ENCODE measurements around the gene DCDC2C. TPM values are rescaled to one million over a fixed set of nuclear protein-coding genes. Genes with fewer than 3 reads are reported as not detected.

Gene DCDC2C
- total RNA-seq, 1 experiment from 2014 or later: not detected

- no peak for TF ChIP-seq POLR2AphosphoS5 (IDR thresholded peaks at IDR 0.05; ENCODE audit: low read depth, low read length)
- no peak overlapping the region for H3K4me3 ChIP-seq (ENCODE audit: low read depth in 2 of 2, low read length in 2 of 2)
- no peaks in the 10 kb centered on the region for H3K9me3 ChIP-seq (ENCODE audit: control insufficient read depth, insufficient read depth, low read depth, low read length)
- H3K27ac ChIP-seq (ENCODE audit: low read length): no peak overlapping the region
- peaks cover 4% of the 10 kb centered on the region; the same call in 1 of the 2 replicates for H3K27me3 ChIP-seq (ENCODE audit: control insufficient read depth, insufficient read depth, low read length)
- in situ Hi-C loops (cut with HindIII; ENCODE audit: low pct_unique_long_range_greater_than_20kb, low sequenced_read_pairs) (no loop called here), intact Hi-C loops (cut with micrococcal nuclease; ENCODE audit: unreplicated experiment) (no loop called here)
- POLR2A ChIA-PET: no interaction called here
- BruUV-seq (replicated peaks): no TSS peak
- DNase-seq (ENCODE audit: low read depth, low spot score) (no peak), ATAC-seq (no peak)
- no peaks in the 10 kb centered on the region for H3K4me1 ChIP-seq (ENCODE audit: control insufficient read depth, insufficient read depth, low read length)
- CTCF ChIA-PET: no interaction called here
- H3K36me3 ChIP-seq (ENCODE audit: control insufficient read depth, insufficient read depth, low read length): no peaks in the 10 kb centered on the region
These were observed 33.7 kb upstream of the DCDC2C start for GRCh38 chr2:3669656-3670055.

- no peaks in the 10 kb centered on the region for H3K9me3 ChIP-seq (ENCODE audit: control insufficient read depth, insufficient read depth, low read depth, low read length)
- ChIA-PET CTCF (no interaction called here), POLR2A (no interaction called here)
- DNase-seq (ENCODE audit: low read depth, low spot score): no peak
- in situ Hi-C loops (cut with HindIII; ENCODE audit: low pct_unique_long_range_greater_than_20kb, low sequenced_read_pairs): no loop called here
- no peak overlapping the region for H3K4me3 ChIP-seq (ENCODE audit: low read depth in 2 of 2, low read length in 2 of 2)
- no peaks in the 10 kb centered on the region for H3K36me3 ChIP-seq (ENCODE audit: control insufficient read depth, insufficient read depth, low read length)
- no peak for ATAC-seq
- no peak overlapping the region for H3K27ac ChIP-seq (ENCODE audit: low read length)
- BruUV-seq (replicated peaks): no TSS peak
- H3K27me3 ChIP-seq (ENCODE audit: control insufficient read depth, insufficient read depth, low read length): peaks cover 4% of the 10 kb centered on the region; the same call in 1 of the 2 replicates
- no peaks in the 10 kb centered on the region for H3K4me1 ChIP-seq (ENCODE audit: control insufficient read depth, insufficient read depth, low read length)
- intact Hi-C loops (cut with micrococcal nuclease; ENCODE audit: unreplicated experiment): no loop called here
- TF ChIP-seq SIN3A (IDR thresholded peaks at IDR 0.05; ENCODE audit: borderline replicate concordance, insufficient read depth, low read depth, low read length): no peak
- TF ChIP-seq TCF7L2 (IDR thresholded peaks at IDR 0.05; ENCODE audit: low read depth, low read length): no peak
- no peak for TF ChIP-seq CTCF (IDR thresholded peaks at IDR 0.05)
- no peak for TF ChIP-seq REST (IDR thresholded peaks at IDR 0.05; ENCODE audit: insufficient read depth in 1 of 2, low read depth in 2 of 2, low read length in 1 of 2)
- no peak for TF ChIP-seq POLR2AphosphoS5 (IDR thresholded peaks at IDR 0.05; ENCODE audit: low read depth, low read length)
These were observed 33.0 kb upstream of the DCDC2C start for GRCh38 chr2:3670376-3670775.

- Histone ChIP-seq H3K27ac (ENCODE audit: low read length) (no peak overlapping the region), H3K4me3 (ENCODE audit: low read depth in 2 of 2, low read length in 2 of 2) (no peak overlapping the region), H3K4me1 (ENCODE audit: control insufficient read depth, insufficient read depth, low read length) (no peaks in the 10 kb centered on the region), H3K36me3 (ENCODE audit: control insufficient read depth, insufficient read depth, low read length) (no peaks in the 10 kb centered on the region), H3K27me3 (ENCODE audit: control insufficient read depth, insufficient read depth, low read length) (peaks cover 4% of the 10 kb centered on the region; the same call in 1 of the 2 replicates), H3K9me3 (ENCODE audit: control insufficient read depth, insufficient read depth, low read depth, low read length) (no peaks in the 10 kb centered on the region)
- in situ Hi-C loops (cut with HindIII; ENCODE audit: low pct_unique_long_range_greater_than_20kb, low sequenced_read_pairs) (no loop called here), intact Hi-C loops (cut with micrococcal nuclease; ENCODE audit: unreplicated experiment) (no loop called here)
- DNase-seq (ENCODE audit: low read depth, low spot score) (no peak), ATAC-seq (no peak)
- ChIA-PET POLR2A (no interaction called here), CTCF (no interaction called here)
- TF ChIP-seq CTCF (IDR thresholded peaks at IDR 0.05) (no peak), REST (IDR thresholded peaks at IDR 0.05; ENCODE audit: insufficient read depth in 1 of 2, low read depth in 2 of 2, low read length in 1 of 2) (no peak), SIN3A (IDR thresholded peaks at IDR 0.05; ENCODE audit: borderline replicate concordance, insufficient read depth, low read depth, low read length) (no peak), POLR2AphosphoS5 (IDR thresholded peaks at IDR 0.05; ENCODE audit: low read depth, low read length) (no peak), TCF7L2 (IDR thresholded peaks at IDR 0.05; ENCODE audit: low read depth, low read length) (no peak)
- no TSS peak for BruUV-seq (replicated peaks)
These were observed 32.4 kb upstream of the DCDC2C start for GRCh38 chr2:3670941-3671340.

Measured in Panc1 (cell line).